H9 (cell line): ENCODE measurements around the gene RLN3. TPM values are rescaled to one million over a fixed set of nuclear protein-coding genes. Genes with fewer than 3 reads are reported as not detected.

Source experiments
- DNase-seq: peaks from one replicate; pipeline ENCODE4 v3.0.0-alpha.2; 2017
- H2AFZ ChIP-seq: one replicate; pipeline ENCODE4 v1.6.1; 2013; ENCODE audit warnings: mild to moderate bottlenecking, low read length, control low read depth, moderate library complexity
- H2AK5ac ChIP-seq: 2 replicates; pipeline ENCODE4 v1.6.1; 2013; ENCODE audit warnings: low read length, control low read depth, mixed read lengths; ENCODE audit not compliant: insufficient read length
- H2BK120ac ChIP-seq: one replicate; pipeline ENCODE4 v1.6.1; 2013; ENCODE audit warnings: low read depth, mild to moderate bottlenecking, low read length, control low read depth, inconsistent platforms; ENCODE audit not compliant: poor library complexity, severe bottlenecking
- H2BK12ac ChIP-seq: 2 replicates; pipeline ENCODE4 v1.6.1; 2013; ENCODE audit warnings: low read length, control low read depth, mixed read lengths, low read depth; ENCODE audit not compliant: insufficient read length
- H2BK15ac ChIP-seq: 2 replicates; pipeline ENCODE4 v1.6.1; 2013; ENCODE audit warnings: low read depth, low read length, control low read depth
- H2BK20ac ChIP-seq: one replicate; pipeline ENCODE4 v1.6.1; 2013; ENCODE audit warnings: low read depth, mild to moderate bottlenecking, low read length, control low read depth, inconsistent platforms; ENCODE audit not compliant: poor library complexity, severe bottlenecking
- H2BK5ac ChIP-seq: 2 replicates; pipeline ENCODE4 v1.6.1; 2013; ENCODE audit warnings: low read length, control low read depth, mixed read lengths; ENCODE audit not compliant: insufficient read length
- H3K14ac ChIP-seq: 2 replicates; pipeline ENCODE4 v1.6.1; 2013; ENCODE audit warnings: low read length, control low read depth; ENCODE audit not compliant: insufficient read depth
- H3K18ac ChIP-seq: 2 replicates; pipeline ENCODE4 v1.6.1; 2013; ENCODE audit warnings: low read depth, mild to moderate bottlenecking, mixed read lengths, low read length, control low read depth; ENCODE audit not compliant: insufficient read length
- H3K23ac ChIP-seq: 2 replicates; pipeline ENCODE4 v1.6.1; 2013; ENCODE audit warnings: low read length, control low read depth, mixed read lengths, low read depth; ENCODE audit not compliant: insufficient read length
- H3K23me2 ChIP-seq: 2 replicates; pipeline ENCODE4 v1.6.1; 2013; ENCODE audit warnings: low read depth, mild to moderate bottlenecking, mixed read lengths, low read length, control low read depth; ENCODE audit not compliant: insufficient read length, poor library complexity, severe bottlenecking
- H3K27ac ChIP-seq: 2 replicates; pipeline ENCODE4 v1.5.1; 2013; ENCODE audit warnings: low read length, control low read depth, mixed read lengths, low read depth; ENCODE audit not compliant: insufficient read length
- H3K27me3 ChIP-seq: 2 replicates; pipeline ENCODE4 v1.6.1; 2013; ENCODE audit warnings: low read length, control low read depth, inconsistent platforms; ENCODE audit not compliant: insufficient read depth
- H3K4ac ChIP-seq: 2 replicates; pipeline ENCODE4 v1.6.1; 2013; ENCODE audit warnings: low read depth, mild to moderate bottlenecking, control low read depth, inconsistent platforms, low read length, moderate library complexity
- H3K4me1 ChIP-seq: 2 replicates; pipeline ENCODE4 v1.6.1; 2013; ENCODE audit warnings: low read length, control low read depth, inconsistent platforms; ENCODE audit not compliant: insufficient read depth
- H3K4me2 ChIP-seq: 2 replicates; pipeline ENCODE4 v1.6.1; 2013; ENCODE audit warnings: low read length, control low read depth, mixed read lengths; ENCODE audit not compliant: insufficient read length, insufficient read depth
- H3K56ac ChIP-seq: 2 replicates; pipeline ENCODE4 v1.6.1; 2013; ENCODE audit warnings: low read depth, mild to moderate bottlenecking, mixed read lengths, low read length, control low read depth; ENCODE audit not compliant: insufficient read length
- H3K79me1 ChIP-seq: 2 replicates; pipeline ENCODE4 v1.6.1; 2013; ENCODE audit warnings: low read depth, mild to moderate bottlenecking, moderate library complexity, low read length, control low read depth, inconsistent platforms; ENCODE audit not compliant: insufficient read depth, poor library complexity, severe bottlenecking
- H3K79me2 ChIP-seq: 2 replicates; pipeline ENCODE4 v1.6.1; 2013; ENCODE audit warnings: low read length, control low read depth, inconsistent platforms; ENCODE audit not compliant: insufficient read depth
- H3K9ac ChIP-seq: 2 replicates; pipeline ENCODE4 v1.6.1; 2013; ENCODE audit warnings: low read length, control low read depth, mixed read lengths; ENCODE audit not compliant: insufficient read length; ENCODE audit errors: extremely low read depth
- H3K9me3 ChIP-seq: one replicate; pipeline ENCODE4 v1.6.1; 2013; ENCODE audit warnings: low read depth, low read length, inconsistent platforms; ENCODE audit not compliant: control insufficient read depth
- H3T11ph ChIP-seq: one replicate; pipeline ENCODE4 v1.6.1; 2013; ENCODE audit warnings: mild to moderate bottlenecking, low read length, control low read depth, inconsistent platforms
- H4K20me1 ChIP-seq: one replicate; pipeline ENCODE4 v1.6.1; 2013; ENCODE audit not compliant: control insufficient read depth, insufficient read length, insufficient read depth
- H4K5ac ChIP-seq: 2 replicates; pipeline ENCODE4 v1.6.1; 2013; ENCODE audit warnings: low read depth, mild to moderate bottlenecking, mixed read lengths, low read length, control low read depth; ENCODE audit not compliant: insufficient read length
- H4K8ac ChIP-seq: replicated peaks from 2 replicates; pipeline ENCODE4 v1.6.1; 2013; ENCODE audit warnings: low read length, control low read depth, mixed read lengths, low read depth; ENCODE audit not compliant: insufficient read length
- H4K91ac ChIP-seq: 2 replicates; pipeline ENCODE4 v1.6.1; 2013; ENCODE audit warnings: low read depth, mild to moderate bottlenecking, moderate library complexity, mixed read lengths, low read length, control low read depth; ENCODE audit not compliant: insufficient read length
- H3K27ac Mint-ChIP-seq, 3 experiments: 2 replicates in 2 of 3; 3 replicates in 1 of 3; pipeline ENCODE4 v1.8.0; 2020 to 2021; ENCODE audit warnings: mixed read lengths in 3 of 3, mild to moderate bottlenecking in 1 of 3, moderate library complexity in 1 of 3
- H3K27me3 Mint-ChIP-seq: 2 replicates; pipeline ENCODE4 v1.8.0; 2021; ENCODE audit warnings: low read depth, mild to moderate bottlenecking, moderate library complexity, mixed read lengths
- H3K36me3 Mint-ChIP-seq, 3 experiments: 2 replicates in 2 of 3; 3 replicates in 1 of 3; pipeline ENCODE4 v1.8.0; 2020 to 2021; ENCODE audit warnings: low read depth in 3 of 3, mixed read lengths in 3 of 3; ENCODE audit not compliant: insufficient read depth in 1 of 3
- H3K4me1 Mint-ChIP-seq, 2 experiments: 2 replicates each; pipeline ENCODE4 v1.8.0; 2020; ENCODE audit warnings: mixed read lengths in 2 of 2
- H3K4me3 Mint-ChIP-seq, 2 experiments: 2 replicates in 1 of 2; 3 replicates in 1 of 2; pipeline ENCODE4 v1.8.0; 2020 to 2021; ENCODE audit warnings: mild to moderate bottlenecking in 2 of 2, mixed read lengths in 2 of 2, moderate library complexity in 1 of 2
- H3K9me3 Mint-ChIP-seq, 2 experiments: 2 replicates in 1 of 2; 3 replicates in 1 of 2; pipeline ENCODE4 v1.8.0; 2020; ENCODE audit warnings: mild to moderate bottlenecking in 2 of 2, mixed read lengths in 2 of 2, moderate library complexity in 1 of 2
- CTCF ChIP-seq: fragments of 200-600 bp; sonication (generic); conservative IDR thresholded peaks from 3 replicates; pipeline ENCODE4 v1.8.0; 2021; ENCODE audit warnings: antibody characterized with exemption, mild to moderate bottlenecking
- WGBS: extraction: QIAGEN DNeasy Blood & Tissue Kit; methylation state at CpG from one replicate; pipeline ENCODE4 v1.1.7; 2013; ENCODE audit warnings: missing lambda C conversion rate, low lambda C conversion rate, mixed read lengths; ENCODE audit not compliant: insufficient read length; ENCODE audit errors: extremely low coverage; 5-methylcytosine and 5-hydroxymethylcytosine counted together
- total RNA-seq: library from RNA; stranded (reverse); gene quantifications from 2 replicates; pipeline ENCODE4 v1.2.1, GENCODE V29; 2021

Gene RLN3
- total RNA-seq, 1 experiment from 2014 or later = not detected

- no CpG with 5 or more reads among the region's 3 CpGs for WGBS
- Histone ChIP-seq H3K14ac (no peak overlapping the region), H4K8ac (no peak overlapping the region), H3K18ac (no peak overlapping the region), H3K79me1 (no peaks in the 10 kb centered on the region), H3T11ph (no peak overlapping the region), H3K27ac (no peak overlapping the region), H3K56ac (no peak overlapping the region), H2BK5ac (no peak overlapping the region), H3K23me2 (peaks cover 1% of the 10 kb centered on the region), H2AK5ac (no peak overlapping the region), H2AFZ (no peak overlapping the region), H3K4me1 (no peaks in the 10 kb centered on the region), H3K27me3 (peaks cover under 1% of the 10 kb centered on the region; the same call in 1 of the 2 replicates), H2BK12ac (no peak overlapping the region), H3K79me2 (no peaks in the 10 kb centered on the region), H3K4ac (no peak overlapping the region), H3K23ac (no peak overlapping the region), H2BK15ac (no peak overlapping the region), H2BK120ac (no peak overlapping the region), H4K91ac (no peak overlapping the region), H4K20me1 (no peaks in the 10 kb centered on the region), H3K9ac (no peak overlapping the region), H4K5ac (no peak overlapping the region), H3K9me3 (no peaks in the 10 kb centered on the region), H2BK20ac (no peak overlapping the region), H3K4me2 (no peak overlapping the region)
- no peak overlapping the region for H3K27ac Mint-ChIP-seq
- TF ChIP-seq CTCF = no peak
- peaks cover 3 to 7% of the 10 kb centered on the region in 2 experiments; a peak in 3 of 5 replicates for H3K9me3 Mint-ChIP-seq
- no peak for DNase-seq
- no peak overlapping the region for H3K4me3 Mint-ChIP-seq
- H3K27me3 Mint-ChIP-seq = peaks cover 17% of the 10 kb centered on the region
- H3K4me1 Mint-ChIP-seq = peaks cover 4 to 9% of the 10 kb centered on the region in 2 experiments
- H3K36me3 Mint-ChIP-seq = peaks cover 21 to 30% (median 24%) of the 10 kb centered on the region in 3 experiments
These were observed 25.1 kb downstream of the RLN3 start for GRCh38 chr19:14053032-14053431.
